HepG2 (cell line): ENCODE data around the gene NCKAP1. TPM values are rescaled to one million over a fixed set of nuclear protein-coding genes. Genes with fewer than 3 reads are reported as not detected.

ENCODE experiments used
- ATF7 ChIP-seq, 2 experiments: fragments of 450-650 bp in 1 of 2; sonication (generic) in 1 of 2; formaldehyde crosslinking in 1 of 2; IDR thresholded peaks; 2 replicates each; pipeline versions ENCODE4 v1.4.0 to v1.6.1; 2016 to 2020; ENCODE audit warnings: antibody characterized with exemption in 1 of 2, mild to moderate bottlenecking in 1 of 2, missing genetic modification reagents in 1 of 2
- CREB1 ChIP-seq, 2 experiments: fragments of 450-650 bp in 1 of 2; IDR thresholded peaks; 2 replicates each; pipeline ENCODE4 v1.6.1; 2016 to 2017; ENCODE audit warnings: control low read depth in 1 of 2, mild to moderate bottlenecking in 1 of 2, missing compliant biosample characterization in 1 of 2, missing genetic modification characterization in 1 of 2
- FOXP1 ChIP-seq, 2 experiments: fragments of 450-650 bp in 1 of 2; IDR thresholded peaks; 2 replicates each; pipeline ENCODE4 v1.6.1; 2017 to 2018; ENCODE audit warnings: antibody characterized with exemption in 1 of 2
- JARID2 ChIP-seq: sonication (generic); formaldehyde crosslinking; IDR thresholded peaks from 2 replicates; pipeline ENCODE4 v1.8.1; 2023; ENCODE audit warnings: missing genetic modification reagents, inconsistent platforms; ENCODE audit not compliant: insufficient replicate concordance
- NFIC ChIP-seq: IDR thresholded peaks from 2 replicates; pipeline ENCODE4 v1.6.1; 2012; ENCODE audit warnings: mild to moderate bottlenecking, low read length, inconsistent platforms
- RORA ChIP-seq: sonication (generic); formaldehyde crosslinking; IDR thresholded peaks from 2 replicates; pipeline ENCODE4 v1.5.0; 2020; ENCODE audit warnings: mild to moderate bottlenecking, missing genetic modification reagents, moderate library complexity
- SP4 ChIP-seq: sonication (generic); formaldehyde crosslinking; IDR thresholded peaks from 2 replicates; pipeline ENCODE4 v1.8.1; 2023; ENCODE audit warnings: mild to moderate bottlenecking, missing genetic modification reagents
- WIZ ChIP-seq: sonication (generic); formaldehyde crosslinking; IDR thresholded peaks from 2 replicates; pipeline ENCODE4 v1.5.1; 2020; ENCODE audit warnings: mild to moderate bottlenecking, missing genetic modification reagents
- ZFP36 ChIP-seq: fragments of 150-350 bp; IDR thresholded peaks from 2 replicates; pipeline ENCODE4 v1.6.1; 2018; ENCODE audit warnings: borderline replicate concordance, low read length, low read depth; ENCODE audit not compliant: partially characterized antibody
- ZNF10 ChIP-seq: sonication (generic); formaldehyde crosslinking; IDR thresholded peaks from 2 replicates; pipeline ENCODE4 v1.4.0; 2020; ENCODE audit warnings: mild to moderate bottlenecking, low read depth, missing genetic modification reagents, borderline replicate concordance
- ZNF263 ChIP-seq: sonication (generic); formaldehyde crosslinking; IDR thresholded peaks from 2 replicates; pipeline ENCODE4 v1.4.0; 2020; ENCODE audit warnings: missing genetic modification reagents
- ZNF30 ChIP-seq: sonication (generic); formaldehyde crosslinking; IDR thresholded peaks from 2 replicates; pipeline ENCODE4 v1.5.0; 2020; ENCODE audit warnings: mild to moderate bottlenecking, missing genetic modification reagents
- ZNF34 ChIP-seq: sonication (generic); formaldehyde crosslinking; IDR thresholded peaks from 2 replicates; pipeline ENCODE4 v1.4.0; 2020; ENCODE audit warnings: mild to moderate bottlenecking, missing genetic modification reagents, borderline replicate concordance
- polyA plus RNA-seq, 8 experiments: library from polyadenylated mRNA; depleted of rRNA in 3 of 8; stranded (reverse) in 7 of 8; unstranded in 1 of 8; fragments of >200 nt; fragmentation: Illumina TruSeq in 4 of 8; extraction: Trizol in 4 of 8; gene quantifications; 2 replicates each; pipeline versions ENCODE4 v1.2.1 to v1.2.3, GENCODE V29; 2011 to 2016; ENCODE audit warnings: low read depth in 4 of 8, missing spikeins in 1 of 8, mixed read lengths in 1 of 8; ENCODE audit not compliant: insufficient read depth in 1 of 8
- total RNA-seq, 5 experiments: library from RNA; depleted of rRNA; stranded (reverse); fragments of >200 nt; fragmentation: Illumina TruSeq; extraction: Trizol; gene quantifications; 2 replicates each; pipeline ENCODE4 v1.2.3, GENCODE V29; 2016; ENCODE audit warnings: low read depth in 1 of 5
- TF ChIP-seq, protein P1 (sequence below): IDR thresholded peaks from 2 replicates; pipeline ENCODE4 v1.6.1; 2016; ENCODE audit warnings: low read depth, borderline replicate concordance
- TF ChIP-seq, protein P2 (sequence below): fragments of 450-650 bp; IDR thresholded peaks from 2 replicates; pipeline ENCODE4 v1.6.1; 2017; ENCODE audit warnings: mild to moderate bottlenecking
- TF ChIP-seq, protein P3 (sequence below): sonication (generic); formaldehyde crosslinking; IDR thresholded peaks from 2 replicates; pipeline ENCODE4 v1.5.1; 2020; ENCODE audit warnings: missing genetic modification reagents, mild to moderate bottlenecking, borderline replicate concordance
- TF ChIP-seq, protein P4 (sequence below): sonication (generic); formaldehyde crosslinking; IDR thresholded peaks from 2 replicates; pipeline ENCODE4 v1.4.0; 2020; ENCODE audit warnings: missing genetic modification reagents; ENCODE audit errors: not compliant biosample characterization
- TF ChIP-seq, protein P5 (sequence below): sonication (generic); formaldehyde crosslinking; IDR thresholded peaks from 2 replicates; pipeline ENCODE4 v1.4.0; 2020; ENCODE audit warnings: missing genetic modification reagents, low read depth, mild to moderate bottlenecking, borderline replicate concordance
- TF ChIP-seq, protein P6 (sequence below): sonication (generic); formaldehyde crosslinking; IDR thresholded peaks from 2 replicates; pipeline ENCODE4 v1.5.0; 2020; ENCODE audit warnings: missing genetic modification reagents

The NCKAP1 gene
- total and polyA plus RNA-seq, 2 of the 13 experiments (the other 11 are each of a cell fraction or from before 2014, with no cell fraction given): 72.1 to 96.3 TPM

DNA sequence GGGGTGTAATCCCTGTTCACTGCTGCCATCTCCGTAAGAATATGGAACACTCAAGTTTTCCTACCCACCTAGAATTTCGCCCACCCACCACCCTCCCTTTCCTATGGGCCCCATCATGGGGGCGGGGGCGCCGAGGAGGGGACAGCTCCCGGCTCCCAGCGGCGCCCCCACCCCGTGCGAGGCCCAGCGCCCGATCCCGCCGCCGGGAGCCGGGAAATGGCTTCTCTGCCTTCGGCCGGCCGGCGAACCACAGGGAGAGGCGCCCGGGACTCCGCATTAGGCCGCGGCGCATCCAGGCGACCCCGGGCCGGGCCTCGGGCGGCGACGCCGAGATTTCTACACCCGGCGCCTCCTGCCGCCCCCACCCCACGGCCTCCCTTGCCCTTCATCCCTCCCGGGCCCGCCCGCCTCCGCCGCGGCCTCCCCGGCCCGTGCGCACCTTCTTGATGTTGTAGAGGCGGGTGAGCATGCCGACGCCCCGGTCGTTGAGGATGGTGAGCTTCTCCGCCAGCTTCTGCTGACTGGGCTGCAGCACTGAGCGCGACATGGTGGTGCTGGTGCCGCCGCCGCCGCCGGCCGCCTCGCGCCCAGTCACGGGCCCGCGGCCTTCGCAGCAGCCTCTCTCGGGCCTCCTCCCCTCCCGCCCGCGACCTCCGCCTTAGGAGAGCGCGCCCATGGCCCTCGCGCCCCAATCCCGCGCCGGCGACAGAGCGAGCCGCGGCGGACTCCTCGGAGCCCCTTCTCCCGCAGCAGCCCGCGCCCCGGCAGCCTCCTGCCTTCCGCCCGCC lies 510 bp downstream of the NCKAP1 start (continued):
- TF ChIP-seq, protein P1, sequence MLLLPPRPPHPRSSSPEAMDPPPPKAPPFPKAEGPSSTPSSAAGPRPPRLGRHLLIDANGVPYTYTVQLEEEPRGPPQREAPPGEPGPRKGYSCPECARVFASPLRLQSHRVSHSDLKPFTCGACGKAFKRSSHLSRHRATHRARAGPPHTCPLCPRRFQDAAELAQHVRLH (CRISPR knock-in tag): no peak; the same call in 1 of the 2 replicates
- TF ChIP-seq SP4 (no peak), WIZ (CRISPR knock-in tag) (no peak), ZFP36 (no peak), JARID2 (CRISPR knock-in tag) (no peak), ZNF34 (CRISPR knock-in tag) (no peak), FOXP1 (IDR thresholded peaks at IDR 0.05) (no peak), FOXP1 (CRISPR knock-in tag; IDR thresholded peaks at IDR 0.05) (no peak), NFIC (no peak), ZNF10 (no peak), ZNF30 (CRISPR knock-in tag) (no peak), ATF7 (IDR thresholded peaks at IDR 0.05) (no peak), ATF7 (CRISPR knock-in tag; IDR thresholded peaks at IDR 0.05) (no peak; the same call in 1 of the 2 replicates), CREB1 (IDR thresholded peaks at IDR 0.05) (no peak), CREB1 (CRISPR knock-in tag; IDR thresholded peaks at IDR 0.05) (no peak), ZNF263 (CRISPR knock-in tag) (no peak), RORA (CRISPR knock-in tag) (no peak)
- TF ChIP-seq, protein P2, sequence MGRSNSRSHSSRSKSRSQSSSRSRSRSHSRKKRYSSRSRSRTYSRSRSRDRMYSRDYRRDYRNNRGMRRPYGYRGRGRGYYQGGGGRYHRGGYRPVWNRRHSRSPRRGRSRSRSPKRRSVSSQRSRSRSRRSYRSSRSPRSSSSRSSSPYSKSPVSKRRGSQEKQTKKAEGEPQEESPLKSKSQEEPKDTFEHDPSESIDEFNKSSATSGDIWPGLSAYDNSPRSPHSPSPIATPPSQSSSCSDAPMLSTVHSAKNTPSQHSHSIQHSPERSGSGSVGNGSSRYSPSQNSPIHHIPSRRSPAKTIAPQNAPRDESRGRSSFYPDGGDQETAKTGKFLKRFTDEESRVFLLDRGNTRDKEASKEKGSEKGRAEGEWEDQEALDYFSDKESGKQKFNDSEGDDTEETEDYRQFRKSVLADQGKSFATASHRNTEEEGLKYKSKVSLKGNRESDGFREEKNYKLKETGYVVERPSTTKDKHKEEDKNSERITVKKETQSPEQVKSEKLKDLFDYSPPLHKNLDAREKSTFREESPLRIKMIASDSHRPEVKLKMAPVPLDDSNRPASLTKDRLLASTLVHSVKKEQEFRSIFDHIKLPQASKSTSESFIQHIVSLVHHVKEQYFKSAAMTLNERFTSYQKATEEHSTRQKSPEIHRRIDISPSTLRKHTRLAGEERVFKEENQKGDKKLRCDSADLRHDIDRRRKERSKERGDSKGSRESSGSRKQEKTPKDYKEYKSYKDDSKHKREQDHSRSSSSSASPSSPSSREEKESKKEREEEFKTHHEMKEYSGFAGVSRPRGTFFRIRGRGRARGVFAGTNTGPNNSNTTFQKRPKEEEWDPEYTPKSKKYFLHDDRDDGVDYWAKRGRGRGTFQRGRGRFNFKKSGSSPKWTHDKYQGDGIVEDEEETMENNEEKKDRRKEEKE: no peak
- TF ChIP-seq, protein P3, sequence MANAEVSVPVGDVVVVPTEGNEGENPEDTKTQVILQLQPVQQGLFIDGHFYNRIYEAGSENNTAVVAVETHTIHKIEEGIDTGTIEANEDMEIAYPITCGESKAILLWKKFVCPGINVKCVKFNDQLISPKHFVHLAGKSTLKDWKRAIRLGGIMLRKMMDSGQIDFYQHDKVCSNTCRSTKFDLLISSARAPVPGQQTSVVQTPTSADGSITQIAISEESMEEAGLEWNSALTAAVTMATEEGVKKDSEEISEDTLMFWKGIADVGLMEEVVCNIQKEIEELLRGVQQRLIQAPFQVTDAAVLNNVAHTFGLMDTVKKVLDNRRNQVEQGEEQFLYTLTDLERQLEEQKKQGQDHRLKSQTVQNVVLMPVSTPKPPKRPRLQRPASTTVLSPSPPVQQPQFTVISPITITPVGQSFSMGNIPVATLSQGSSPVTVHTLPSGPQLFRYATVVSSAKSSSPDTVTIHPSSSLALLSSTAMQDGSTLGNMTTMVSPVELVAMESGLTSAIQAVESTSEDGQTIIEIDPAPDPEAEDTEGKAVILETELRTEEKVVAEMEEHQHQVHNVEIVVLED (CRISPR knock-in tag): no peak
- TF ChIP-seq, protein P4, sequence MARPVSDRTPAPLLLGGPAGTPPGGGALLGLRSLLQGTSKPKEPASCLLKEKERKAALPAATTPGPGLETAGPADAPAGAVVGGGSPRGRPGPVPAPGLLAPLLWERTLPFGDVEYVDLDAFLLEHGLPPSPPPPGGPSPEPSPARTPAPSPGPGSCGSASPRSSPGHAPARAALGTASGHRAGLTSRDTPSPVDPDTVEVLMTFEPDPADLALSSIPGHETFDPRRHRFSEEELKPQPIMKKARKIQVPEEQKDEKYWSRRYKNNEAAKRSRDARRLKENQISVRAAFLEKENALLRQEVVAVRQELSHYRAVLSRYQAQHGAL (CRISPR knock-in tag): no peak
- TF ChIP-seq, protein P5, sequence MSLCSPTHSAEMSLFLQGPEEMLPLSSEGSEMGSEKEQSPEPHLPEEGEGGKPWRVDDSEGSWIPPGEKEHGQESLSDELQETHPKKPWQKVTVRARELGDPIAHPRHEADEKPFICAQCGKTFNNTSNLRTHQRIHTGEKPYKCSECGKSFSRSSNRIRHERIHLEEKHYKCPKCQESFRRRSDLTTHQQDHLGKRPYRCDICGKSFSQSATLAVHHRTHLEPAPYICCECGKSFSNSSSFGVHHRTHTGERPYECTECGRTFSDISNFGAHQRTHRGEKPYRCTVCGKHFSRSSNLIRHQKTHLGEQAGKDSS: no peak; the same call in 1 of the 2 replicates
- TF ChIP-seq, protein P6, sequence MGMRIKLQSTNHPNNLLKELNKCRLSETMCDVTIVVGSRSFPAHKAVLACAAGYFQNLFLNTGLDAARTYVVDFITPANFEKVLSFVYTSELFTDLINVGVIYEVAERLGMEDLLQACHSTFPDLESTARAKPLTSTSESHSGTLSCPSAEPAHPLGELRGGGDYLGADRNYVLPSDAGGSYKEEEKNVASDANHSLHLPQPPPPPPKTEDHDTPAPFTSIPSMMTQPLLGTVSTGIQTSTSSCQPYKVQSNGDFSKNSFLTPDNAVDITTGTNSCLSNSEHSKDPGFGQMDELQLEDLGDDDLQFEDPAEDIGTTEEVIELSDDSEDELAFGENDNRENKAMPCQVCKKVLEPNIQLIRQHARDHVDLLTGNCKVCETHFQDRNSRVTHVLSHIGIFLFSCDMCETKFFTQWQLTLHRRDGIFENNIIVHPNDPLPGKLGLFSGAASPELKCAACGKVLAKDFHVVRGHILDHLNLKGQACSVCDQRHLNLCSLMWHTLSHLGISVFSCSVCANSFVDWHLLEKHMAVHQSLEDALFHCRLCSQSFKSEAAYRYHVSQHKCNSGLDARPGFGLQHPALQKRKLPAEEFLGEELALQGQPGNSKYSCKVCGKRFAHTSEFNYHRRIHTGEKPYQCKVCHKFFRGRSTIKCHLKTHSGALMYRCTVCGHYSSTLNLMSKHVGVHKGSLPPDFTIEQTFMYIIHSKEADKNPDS (CRISPR knock-in tag): no peak; the same call in 1 of the 2 replicates
